ENCODE data around the gene DPEP2. TPM values are rescaled to one million over a fixed set of nuclear protein-coding genes. Genes with fewer than 3 reads are reported as not detected.

Gene DPEP2
- total RNA-seq, 1 donor from 2014 or later: not detected

DNA sequence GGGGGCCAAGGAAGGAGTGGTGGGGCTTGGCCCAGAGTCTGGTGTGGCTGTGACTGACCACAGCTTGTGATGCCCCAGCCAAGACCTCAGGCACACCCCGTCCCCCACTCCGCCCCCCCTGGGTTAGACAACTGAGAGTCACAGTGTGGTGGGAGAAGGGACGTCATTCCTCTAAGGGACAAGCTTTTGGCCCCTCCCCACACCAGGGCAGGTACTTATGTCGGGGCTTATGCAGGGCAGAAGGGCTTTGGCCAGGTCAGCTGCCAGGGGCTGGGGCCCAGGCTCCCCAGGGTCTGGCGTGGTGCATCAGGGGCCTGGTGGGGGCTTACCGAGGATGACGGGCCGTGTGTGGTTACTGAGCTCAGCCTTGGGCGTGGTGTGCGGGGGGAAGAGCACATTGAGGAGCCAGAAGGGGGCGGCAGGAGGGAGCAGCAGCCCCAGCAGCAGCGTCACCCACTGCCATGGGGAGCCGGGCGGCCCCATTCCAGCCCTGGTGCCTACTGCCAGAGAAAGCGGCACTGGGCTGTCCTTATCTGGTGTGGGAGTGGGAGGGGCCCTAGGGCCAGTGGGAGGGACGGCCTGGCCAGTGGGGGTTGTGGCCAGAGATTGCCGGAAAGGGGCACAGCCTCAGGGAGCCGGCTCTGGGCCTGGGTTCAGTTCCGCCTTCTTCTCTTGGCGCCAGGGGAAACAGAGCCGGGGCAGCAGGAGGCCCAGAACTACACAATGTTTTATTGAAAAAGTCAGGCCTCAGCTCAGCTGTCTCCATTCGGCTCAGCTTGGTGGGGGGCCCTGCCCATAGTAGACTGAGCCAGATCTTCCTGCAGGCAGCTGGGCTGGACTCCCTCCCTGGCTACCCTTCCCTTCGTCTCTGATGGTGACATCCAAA, 55.4 kb downstream of the DPEP2 start, which contains the start of gene LCAT:
TSS of gene LCAT (minus strand) at position 502 of the 886 bp plus-strand sequence. CDS start at position 483, 19 bp downstream.
- Histone ChIP-seq H3K79me2 (ENCODE audit: low read depth) (no peaks in the 10 kb centered on the region), H2AFZ (replicated peaks) (no peak within 1 kb of the TSS), H3K4me1 (peaks cover 16% of the 10 kb centered on the region), H3K4me2 (peak within 1 kb of the TSS; percentile 57), H3K36me3 (no peaks in the 10 kb centered on the region), H3K9ac (no peak within 1 kb of the TSS), H3F3A (ENCODE audit: low read depth) (peaks cover 36% of the 10 kb centered on the region), H3K27ac (peak within 1 kb of the TSS; percentile 78), H3K9me3 (ENCODE audit: low read depth) (no peaks in the 10 kb centered on the region), H4K20me1 (ENCODE audit: low read depth) (peaks cover 37% of the 10 kb centered on the region), H3K4me3 (no peak within 1 kb of the TSS), H3K27me3 (no peaks in the 10 kb centered on the region)
- H3K36me3 Mint-ChIP-seq: peaks cover under 1% of the 10 kb centered on the region
- TF ChIP-seq, protein P1, sequence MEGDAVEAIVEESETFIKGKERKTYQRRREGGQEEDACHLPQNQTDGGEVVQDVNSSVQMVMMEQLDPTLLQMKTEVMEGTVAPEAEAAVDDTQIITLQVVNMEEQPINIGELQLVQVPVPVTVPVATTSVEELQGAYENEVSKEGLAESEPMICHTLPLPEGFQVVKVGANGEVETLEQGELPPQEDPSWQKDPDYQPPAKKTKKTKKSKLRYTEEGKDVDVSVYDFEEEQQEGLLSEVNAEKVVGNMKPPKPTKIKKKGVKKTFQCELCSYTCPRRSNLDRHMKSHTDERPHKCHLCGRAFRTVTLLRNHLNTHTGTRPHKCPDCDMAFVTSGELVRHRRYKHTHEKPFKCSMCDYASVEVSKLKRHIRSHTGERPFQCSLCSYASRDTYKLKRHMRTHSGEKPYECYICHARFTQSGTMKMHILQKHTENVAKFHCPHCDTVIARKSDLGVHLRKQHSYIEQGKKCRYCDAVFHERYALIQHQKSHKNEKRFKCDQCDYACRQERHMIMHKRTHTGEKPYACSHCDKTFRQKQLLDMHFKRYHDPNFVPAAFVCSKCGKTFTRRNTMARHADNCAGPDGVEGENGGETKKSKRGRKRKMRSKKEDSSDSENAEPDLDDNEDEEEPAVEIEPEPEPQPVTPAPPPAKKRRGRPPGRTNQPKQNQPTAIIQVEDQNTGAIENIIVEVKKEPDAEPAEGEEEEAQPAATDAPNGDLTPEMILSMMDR (IDR thresholded peaks at IDR 0.05): peak; percentile 20
- no peak for TF ChIP-seq EZH2phosphoT487 (IDR thresholded peaks at IDR 0.05)
- no peak for TF ChIP-seq EZH2 (IDR thresholded peaks at IDR 0.05)
- H3K27me3 Mint-ChIP-seq (ENCODE audit: insufficient read depth, low read depth): peaks cover 6% of the 10 kb centered on the region
- peak; percentile 38 for DNase-seq (ENCODE audit: low spot score)
- peak within 1 kb of the TSS; percentile 38 for H3K4me3 Mint-ChIP-seq
- no peaks in the 10 kb centered on the region for H3K9me3 Mint-ChIP-seq
- peaks cover 20% of the 10 kb centered on the region for H3K4me1 Mint-ChIP-seq
- peak within 1 kb of the TSS; percentile 50 for H3K27ac Mint-ChIP-seq

DNA sequence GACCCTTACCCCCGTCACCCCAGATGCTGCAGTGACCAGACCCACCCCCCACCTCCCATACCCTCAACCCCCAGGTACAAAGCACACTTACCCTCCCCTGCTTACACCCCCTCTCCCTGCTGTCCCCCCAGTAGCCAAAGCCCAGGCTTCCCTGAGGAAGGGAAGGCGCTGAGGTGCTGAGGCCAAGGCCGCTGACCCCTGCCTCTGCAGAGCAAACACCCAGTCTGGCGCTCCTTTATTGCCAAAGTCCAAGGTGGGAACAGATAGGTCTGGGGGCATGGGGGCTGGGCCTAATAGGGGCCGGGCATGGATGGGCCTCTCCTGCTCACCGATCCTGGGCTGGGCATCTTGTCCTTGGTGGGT, 56.0 kb downstream of the DPEP2 start:
- H3K4me1 ChIP-seq: peaks cover 16% of the 10 kb centered on the region
- no peak overlapping the region for H3K9ac ChIP-seq
- H3K9me3 ChIP-seq (ENCODE audit: low read depth): no peaks in the 10 kb centered on the region
- Mint-ChIP-seq H3K9me3 (no peaks in the 10 kb centered on the region), H3K27ac (peak overlapping the region; percentile 33), H3K36me3 (peaks cover 1% of the 10 kb centered on the region), H3K27me3 (ENCODE audit: insufficient read depth, low read depth) (peaks cover 4% of the 10 kb centered on the region), H3K4me1 (peaks cover 20% of the 10 kb centered on the region), H3K4me3 (no peak overlapping the region)
- H2AFZ ChIP-seq (replicated peaks): no peak overlapping the region
- peaks cover 37% of the 10 kb centered on the region for H4K20me1 ChIP-seq (ENCODE audit: low read depth)
- no peaks in the 10 kb centered on the region for H3K79me2 ChIP-seq (ENCODE audit: low read depth)
- H3K27me3 ChIP-seq: no peaks in the 10 kb centered on the region
- no peak overlapping the region for H3K4me3 ChIP-seq
- DNase-seq (ENCODE audit: low spot score): no peak
- no peak for TF ChIP-seq EZH2 (IDR thresholded peaks at IDR 0.05)
- TF ChIP-seq EZH2phosphoT487 (IDR thresholded peaks at IDR 0.05): no peak
- TF ChIP-seq, protein P1 (IDR thresholded peaks at IDR 0.05): no peak
- no peaks in the 10 kb centered on the region for H3K36me3 ChIP-seq
- H3K27ac ChIP-seq: no peak overlapping the region
- H3K4me2 ChIP-seq: no peak overlapping the region
- peaks cover 36% of the 10 kb centered on the region for H3F3A ChIP-seq (ENCODE audit: low read depth)

GRCh38 chr16:67942510-67943255, 56.6 kb downstream of the DPEP2 start:
- Mint-ChIP-seq H3K27ac (no peak overlapping the region), H3K27me3 (ENCODE audit: insufficient read depth, low read depth) (peaks cover 3% of the 10 kb centered on the region), H3K4me1 (peaks cover 20% of the 10 kb centered on the region), H3K36me3 (peaks cover 1% of the 10 kb centered on the region), H3K9me3 (no peaks in the 10 kb centered on the region), H3K4me3 (no peak overlapping the region)
- peaks cover 16% of the 10 kb centered on the region for H3K4me1 ChIP-seq
- H3K9ac ChIP-seq: no peak overlapping the region
- DNase-seq (ENCODE audit: low spot score): no peak
- no peak overlapping the region for H3K4me2 ChIP-seq
- H3F3A ChIP-seq (ENCODE audit: low read depth): peaks cover 36% of the 10 kb centered on the region
- H3K27ac ChIP-seq: no peak overlapping the region
- TF ChIP-seq EZH2 (IDR thresholded peaks at IDR 0.05) (no peak), EZH2phosphoT487 (IDR thresholded peaks at IDR 0.05) (no peak)
- TF ChIP-seq, protein P1 (IDR thresholded peaks at IDR 0.05): no peak
- H3K79me2 ChIP-seq (ENCODE audit: low read depth): no peaks in the 10 kb centered on the region
- no peaks in the 10 kb centered on the region for H3K36me3 ChIP-seq
- no peaks in the 10 kb centered on the region for H3K27me3 ChIP-seq
- no peak overlapping the region for H2AFZ ChIP-seq (replicated peaks)
- H4K20me1 ChIP-seq (ENCODE audit: low read depth): peaks cover 37% of the 10 kb centered on the region
- no peak overlapping the region for H3K4me3 ChIP-seq
- no peaks in the 10 kb centered on the region for H3K9me3 ChIP-seq (ENCODE audit: low read depth)

Data from neural progenitor cell (in vitro differentiated cells).